ENCODE measurements around the gene CDKAL1.

DNA sequence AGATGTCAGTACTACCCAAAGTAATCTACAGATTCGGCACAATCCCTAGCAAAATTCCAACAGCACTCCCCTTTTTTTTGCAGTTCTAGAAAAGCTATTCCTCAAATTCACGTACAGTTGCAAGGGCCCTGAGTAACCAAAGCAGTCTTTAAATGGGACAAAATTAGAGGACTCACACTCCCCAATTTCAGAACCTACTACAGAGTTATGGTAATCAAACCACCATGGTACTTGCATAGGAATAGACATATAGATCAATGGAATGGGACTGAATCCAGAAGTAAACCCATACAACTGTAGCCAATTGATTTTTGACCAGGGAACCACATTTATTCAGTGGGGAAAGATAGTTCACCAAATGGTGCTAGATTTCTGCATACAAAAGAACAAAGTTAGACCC lies 350.8 kb downstream of the CDKAL1 start:
- TF ChIP-seq ZNF790 (CRISPR knock-in tag; IDR thresholded peaks at IDR 0.05; ENCODE audit: borderline replicate concordance), result no peak
- TF ChIP-seq ATAD3A (CRISPR knock-in tag; IDR thresholded peaks at IDR 0.05), result no peak
- TF ChIP-seq RAD21 (CRISPR knock-in tag; IDR thresholded peaks at IDR 0.05), result no peak
- no peak for TF ChIP-seq RBAK (CRISPR knock-in tag; IDR thresholded peaks at IDR 0.05)
- no peak for TF ChIP-seq SRF (IDR thresholded peaks at IDR 0.05; ENCODE audit: low read depth, low read length)
- TF ChIP-seq HMG20A (CRISPR knock-in tag; IDR thresholded peaks at IDR 0.05; ENCODE audit: borderline replicate concordance), result no peak
- no peak for TF ChIP-seq FOXP1 (IDR thresholded peaks at IDR 0.05)
- TF ChIP-seq FOXP1 (CRISPR knock-in tag; IDR thresholded peaks at IDR 0.05), result no peak
- TF ChIP-seq ZBTB1 (CRISPR knock-in tag; IDR thresholded peaks at IDR 0.05; ENCODE audit: borderline replicate concordance), result no peak
- no peak for TF ChIP-seq SMAD1 (CRISPR knock-in tag; IDR thresholded peaks at IDR 0.05; ENCODE audit: borderline replicate concordance, low read depth)
- TF ChIP-seq, protein P1, sequence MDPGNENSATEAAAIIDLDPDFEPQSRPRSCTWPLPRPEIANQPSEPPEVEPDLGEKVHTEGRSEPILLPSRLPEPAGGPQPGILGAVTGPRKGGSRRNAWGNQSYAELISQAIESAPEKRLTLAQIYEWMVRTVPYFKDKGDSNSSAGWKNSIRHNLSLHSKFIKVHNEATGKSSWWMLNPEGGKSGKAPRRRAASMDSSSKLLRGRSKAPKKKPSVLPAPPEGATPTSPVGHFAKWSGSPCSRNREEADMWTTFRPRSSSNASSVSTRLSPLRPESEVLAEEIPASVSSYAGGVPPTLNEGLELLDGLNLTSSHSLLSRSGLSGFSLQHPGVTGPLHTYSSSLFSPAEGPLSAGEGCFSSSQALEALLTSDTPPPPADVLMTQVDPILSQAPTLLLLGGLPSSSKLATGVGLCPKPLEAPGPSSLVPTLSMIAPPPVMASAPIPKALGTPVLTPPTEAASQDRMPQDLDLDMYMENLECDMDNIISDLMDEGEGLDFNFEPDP (CRISPR knock-in tag; conservative IDR thresholded peaks at IDR 0.05), result no peak
- TF ChIP-seq, protein P2, sequence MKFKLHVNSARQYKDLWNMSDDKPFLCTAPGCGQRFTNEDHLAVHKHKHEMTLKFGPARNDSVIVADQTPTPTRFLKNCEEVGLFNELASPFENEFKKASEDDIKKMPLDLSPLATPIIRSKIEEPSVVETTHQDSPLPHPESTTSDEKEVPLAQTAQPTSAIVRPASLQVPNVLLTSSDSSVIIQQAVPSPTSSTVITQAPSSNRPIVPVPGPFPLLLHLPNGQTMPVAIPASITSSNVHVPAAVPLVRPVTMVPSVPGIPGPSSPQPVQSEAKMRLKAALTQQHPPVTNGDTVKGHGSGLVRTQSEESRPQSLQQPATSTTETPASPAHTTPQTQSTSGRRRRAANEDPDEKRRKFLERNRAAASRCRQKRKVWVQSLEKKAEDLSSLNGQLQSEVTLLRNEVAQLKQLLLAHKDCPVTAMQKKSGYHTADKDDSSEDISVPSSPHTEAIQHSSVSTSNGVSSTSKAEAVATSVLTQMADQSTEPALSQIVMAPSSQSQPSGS (CRISPR knock-in tag; IDR thresholded peaks at IDR 0.05), result no peak
- TF ChIP-seq, protein P3, sequence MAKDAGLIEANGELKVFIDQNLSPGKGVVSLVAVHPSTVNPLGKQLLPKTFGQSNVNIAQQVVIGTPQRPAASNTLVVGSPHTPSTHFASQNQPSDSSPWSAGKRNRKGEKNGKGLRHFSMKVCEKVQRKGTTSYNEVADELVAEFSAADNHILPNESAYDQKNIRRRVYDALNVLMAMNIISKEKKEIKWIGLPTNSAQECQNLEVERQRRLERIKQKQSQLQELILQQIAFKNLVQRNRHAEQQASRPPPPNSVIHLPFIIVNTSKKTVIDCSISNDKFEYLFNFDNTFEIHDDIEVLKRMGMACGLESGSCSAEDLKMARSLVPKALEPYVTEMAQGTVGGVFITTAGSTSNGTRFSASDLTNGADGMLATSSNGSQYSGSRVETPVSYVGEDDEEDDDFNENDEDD (CRISPR knock-in tag; IDR thresholded peaks at IDR 0.05; ENCODE audit: borderline replicate concordance), result no peak
- TF ChIP-seq, protein P4, sequence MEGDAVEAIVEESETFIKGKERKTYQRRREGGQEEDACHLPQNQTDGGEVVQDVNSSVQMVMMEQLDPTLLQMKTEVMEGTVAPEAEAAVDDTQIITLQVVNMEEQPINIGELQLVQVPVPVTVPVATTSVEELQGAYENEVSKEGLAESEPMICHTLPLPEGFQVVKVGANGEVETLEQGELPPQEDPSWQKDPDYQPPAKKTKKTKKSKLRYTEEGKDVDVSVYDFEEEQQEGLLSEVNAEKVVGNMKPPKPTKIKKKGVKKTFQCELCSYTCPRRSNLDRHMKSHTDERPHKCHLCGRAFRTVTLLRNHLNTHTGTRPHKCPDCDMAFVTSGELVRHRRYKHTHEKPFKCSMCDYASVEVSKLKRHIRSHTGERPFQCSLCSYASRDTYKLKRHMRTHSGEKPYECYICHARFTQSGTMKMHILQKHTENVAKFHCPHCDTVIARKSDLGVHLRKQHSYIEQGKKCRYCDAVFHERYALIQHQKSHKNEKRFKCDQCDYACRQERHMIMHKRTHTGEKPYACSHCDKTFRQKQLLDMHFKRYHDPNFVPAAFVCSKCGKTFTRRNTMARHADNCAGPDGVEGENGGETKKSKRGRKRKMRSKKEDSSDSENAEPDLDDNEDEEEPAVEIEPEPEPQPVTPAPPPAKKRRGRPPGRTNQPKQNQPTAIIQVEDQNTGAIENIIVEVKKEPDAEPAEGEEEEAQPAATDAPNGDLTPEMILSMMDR (CRISPR knock-in tag; IDR thresholded peaks at IDR 0.05), result no peak
